HepG2 (cell line): Measurements from ENCODE around the gene HAGH. TPM values are rescaled to one million over a fixed set of nuclear protein-coding genes. Genes with fewer than 3 reads are reported as not detected.

Experiments used
- ATAC-seq: fragments of 200-7000 bp; cut with Tn5 transposase; 3 replicates; pipeline ENCODE4 v1.9.1; 2020; ENCODE audit warnings: mild to moderate bottlenecking, moderate library complexity
- BruUV-seq: library from RNA; stranded (reverse); fragments of 400-500 nt; replicated peaks from 2 replicates; lab custom pipeline; 2021; lab: Mats Ljungman, UMichigan
- CTCF ChIA-PET: fragments of 300-600 bp; formaldehyde crosslinking; extraction: SDS; loops from one replicate; lab custom pipeline; 2021; ENCODE audit warnings: low total read pairs, inconsistent platforms, low intra/inter-chr PET ratio; lab: Yijun Ruan, JAX
- POLR2A ChIA-PET: fragments of 350-600 bp; sonication (Branson Sonifier 250); formaldehyde crosslinking; loops from one replicate; lab custom pipeline; 2020; ENCODE audit warnings: antibody characterized with exemption, inconsistent platforms; lab: Yijun Ruan, JAX
- DNase-seq: peaks from one replicate; pipeline ENCODE4 v3.0.0-alpha.2; 2015; ENCODE audit warnings: low spot score
- FAIRE-seq: peaks from 3 replicates; lab custom pipeline; 2011; peaks lifted over from hg19 to GRCh38; lab: Jason Lieb, UNC
- H2AFZ ChIP-seq: one replicate; pipeline ENCODE4 v1.6.1; 2011; ENCODE audit warnings: low read length, inconsistent platforms
- H3K27ac ChIP-seq: fragments of 300-600 bp; 3 replicates; pipeline ENCODE4 v1.8.0; 2011; ENCODE audit warnings: mixed run types, mild to moderate bottlenecking, mixed read lengths, low read length, inconsistent platforms; ENCODE audit not compliant: insufficient read depth; ENCODE audit errors: extremely low read length
- H3K27me3 ChIP-seq, 2 experiments: fragments of 200-600 bp in 1 of 2; 2 replicates in 1 of 2; 3 replicates in 1 of 2; pipeline versions ENCODE4 v1.6.0 to v1.8.0; 2011; ENCODE audit warnings: low read length in 2 of 2, mild to moderate bottlenecking in 2 of 2, moderate library complexity in 2 of 2, inconsistent platforms in 1 of 2; ENCODE audit not compliant: insufficient read depth in 2 of 2, control insufficient read depth in 1 of 2
- H3K36me3 ChIP-seq, 2 experiments: fragments of 200-600 bp in 1 of 2; replicated peaks in 1 of 2; 2 replicates in 1 of 2; 3 replicates in 1 of 2; pipeline versions ENCODE4 v1.5.1 to v1.8.0; 2011; ENCODE audit warnings: low read length in 2 of 2, inconsistent platforms in 1 of 2; ENCODE audit not compliant: insufficient read depth in 2 of 2, control insufficient read depth in 1 of 2
- H3K4me1 ChIP-seq: 2 replicates; pipeline ENCODE4 v1.5.1; 2012; ENCODE audit warnings: low read length, inconsistent platforms; ENCODE audit not compliant: insufficient read depth
- H3K4me2 ChIP-seq: 2 replicates; pipeline ENCODE4 v1.6.0; 2011; ENCODE audit warnings: low read depth, low read length, inconsistent platforms
- H3K4me3 ChIP-seq, 3 experiments: fragments of 200-600 bp in 1 of 3; sonication (generic), shearing (Covaris generic) in 1 of 3; replicated peaks in 1 of 3; 2 replicates each; pipeline ENCODE4 v1.5.1; 2011 to 2016; ENCODE audit warnings: low read length in 3 of 3, inconsistent platforms in 2 of 3, low read depth in 2 of 3, mild to moderate bottlenecking in 2 of 3, control low read depth in 1 of 3, mixed read lengths in 1 of 3; ENCODE audit not compliant: insufficient read depth in 1 of 3
- H3K79me2 ChIP-seq: one replicate; pipeline ENCODE4 v1.6.1; 2011; ENCODE audit warnings: low read length, inconsistent platforms; ENCODE audit not compliant: insufficient read depth
- H3K9ac ChIP-seq: 2 replicates; pipeline ENCODE4 v1.6.0; 2011; ENCODE audit warnings: mild to moderate bottlenecking, low read depth, low read length, inconsistent platforms; ENCODE audit not compliant: insufficient read depth
- H3K9me3 ChIP-seq: 2 replicates; pipeline ENCODE4 v1.5.1; 2012; ENCODE audit warnings: mild to moderate bottlenecking, low read length
- H4K20me1 ChIP-seq: 2 replicates; pipeline ENCODE4 v1.6.0; 2011; ENCODE audit warnings: inconsistent platforms, mild to moderate bottlenecking, low read length, moderate library complexity; ENCODE audit not compliant: insufficient read depth
- BRF2 ChIP-seq: sonication (generic); formaldehyde crosslinking; IDR thresholded peaks from 2 replicates; pipeline ENCODE4 v1.8.1; 2022; ENCODE audit warnings: mild to moderate bottlenecking, missing genetic modification reagents
- ELK4 ChIP-seq: sonication (generic); formaldehyde crosslinking; IDR thresholded peaks from 2 replicates; pipeline ENCODE4 v1.9.0; 2021; ENCODE audit warnings: missing genetic modification reagents, borderline replicate concordance
- LRRFIP1 ChIP-seq: sonication (generic); formaldehyde crosslinking; conservative IDR thresholded peaks from 2 replicates; pipeline ENCODE4 v1.4.0; 2020; ENCODE audit warnings: missing genetic modification reagents
- POLR2AphosphoS2 ChIP-seq: IDR thresholded peaks from 2 replicates; pipeline ENCODE4 v1.6.1; 2011; ENCODE audit warnings: low read depth, low read length, improper control_type of control experiment
- XRCC5 ChIP-seq: fragments of 200-400 bp; formaldehyde crosslinking; optimal IDR thresholded peaks from 2 replicates; pipeline ENCODE3; 2017; ENCODE audit warnings: mild to moderate bottlenecking, low read length
- ZC3H4 ChIP-seq: sonication (generic); formaldehyde crosslinking; IDR thresholded peaks from 2 replicates; pipeline ENCODE4 v1.4.0; 2020; ENCODE audit warnings: missing genetic modification reagents, borderline replicate concordance
- ZNF17 ChIP-seq: sonication (generic); formaldehyde crosslinking; IDR thresholded peaks from 2 replicates; pipeline ENCODE4 v1.5.0; 2020; ENCODE audit warnings: mild to moderate bottlenecking, missing genetic modification reagents
- ZNF225 ChIP-seq: sonication (generic); formaldehyde crosslinking; IDR thresholded peaks from 2 replicates; pipeline ENCODE4 v1.4.0; 2020; ENCODE audit warnings: mild to moderate bottlenecking, missing genetic modification reagents
- WGBS: methylation state at CpG from one replicate; pipeline ENCODE4 v1.1.6; 2017; ENCODE audit warnings: low lambda C conversion rate; 5-methylcytosine and 5-hydroxymethylcytosine counted together
- in situ Hi-C: cut with HindIII; loops from 2 replicates; pipeline ENCODE4 v1.10.0; 2017; ENCODE audit warnings: low pct_unique_long_range_greater_than_20kb; ENCODE audit not compliant: extremely low pct_ligation_motif_present
- intact Hi-C: fragments of 100-400 bp; cut with micrococcal nuclease; formaldehyde crosslinking; loops from one replicate; pipeline ENCODE4 v1.10.0; 2022; ENCODE audit not compliant: unreplicated experiment
- polyA plus RNA-seq, 8 experiments: library from polyadenylated mRNA; depleted of rRNA in 3 of 8; stranded (reverse) in 7 of 8; unstranded in 1 of 8; fragments of >200 nt; fragmentation: Illumina TruSeq in 4 of 8; extraction: Trizol in 4 of 8; gene quantifications; 2 replicates each; pipeline versions ENCODE4 v1.2.1 to v1.2.3, GENCODE V29; 2011 to 2016; ENCODE audit warnings: low read depth in 4 of 8, missing spikeins in 1 of 8, mixed read lengths in 1 of 8; ENCODE audit not compliant: insufficient read depth in 1 of 8
- total RNA-seq, 5 experiments: library from RNA; depleted of rRNA; stranded (reverse); fragments of >200 nt; fragmentation: Illumina TruSeq; extraction: Trizol; gene quantifications; 2 replicates each; pipeline ENCODE4 v1.2.3, GENCODE V29; 2016; ENCODE audit warnings: low read depth in 1 of 5
- TF ChIP-seq, protein P1 (sequence below): sonication (generic); formaldehyde crosslinking; IDR thresholded peaks from 2 replicates; pipeline ENCODE4 v1.5.0; 2020; ENCODE audit warnings: missing genetic modification reagents
- TF ChIP-seq, protein P2 (sequence below): sonication (generic); formaldehyde crosslinking; IDR thresholded peaks from 2 replicates; pipeline ENCODE4 v1.5.0; 2020; ENCODE audit warnings: missing genetic modification reagents

HAGH gene
- total and polyA plus RNA-seq, 2 of the 13 experiments (the other 11 are each of a cell fraction or from before 2014, with no cell fraction given): 70.4 to 95.4 TPM

GRCh38 chr16:1857433-1858097 lies 30.9 kb upstream of the HAGH start:
- Histone ChIP-seq H3K4me1 (peaks cover 23% of the 10 kb centered on the region), H4K20me1 (no peaks in the 10 kb centered on the region), H3K27ac (no peak overlapping the region), H3K4me3 (peak overlapping the region in 1 of 3 experiments; percentile 34; a peak in 1 of 6 replicates), H3K36me3 (no peaks in the 10 kb centered on the region), H3K9ac (no peak overlapping the region), H3K9me3 (no peaks in the 10 kb centered on the region), H3K4me2 (peak overlapping the region; percentile 61), H3K79me2 (no peaks in the 10 kb centered on the region)
- ATAC-seq (no peak), FAIRE-seq (no peak)
- ChIA-PET CTCF (no interaction called here), POLR2A (interaction anchor here (0.8 to 1.2 kb wide), 3 partner anchors 27 to 83 kb away, joined by 3 to 5 read pairs (median 3); no protein-coding TSS in a partner anchor)
- BruUV-seq: no TSS peak
- 19% methylated on average over 5 of the region's 5 CpGs for WGBS
- no peak for TF ChIP-seq ZC3H4 (CRISPR knock-in tag)
- TF ChIP-seq ZNF17: no peak
- TF ChIP-seq, protein P1, sequence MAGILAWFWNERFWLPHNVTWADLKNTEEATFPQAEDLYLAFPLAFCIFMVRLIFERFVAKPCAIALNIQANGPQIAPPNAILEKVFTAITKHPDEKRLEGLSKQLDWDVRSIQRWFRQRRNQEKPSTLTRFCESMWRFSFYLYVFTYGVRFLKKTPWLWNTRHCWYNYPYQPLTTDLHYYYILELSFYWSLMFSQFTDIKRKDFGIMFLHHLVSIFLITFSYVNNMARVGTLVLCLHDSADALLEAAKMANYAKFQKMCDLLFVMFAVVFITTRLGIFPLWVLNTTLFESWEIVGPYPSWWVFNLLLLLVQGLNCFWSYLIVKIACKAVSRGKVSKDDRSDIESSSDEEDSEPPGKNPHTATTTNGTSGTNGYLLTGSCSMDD (CRISPR knock-in tag): no peak
- no peak for TF ChIP-seq ELK4 (CRISPR knock-in tag)
- TF ChIP-seq LRRFIP1 (CRISPR knock-in tag): no peak
- TF ChIP-seq ZNF225 (CRISPR knock-in tag): no peak
- TF ChIP-seq POLR2AphosphoS2: no peak
- no peak for TF ChIP-seq XRCC5
- TF ChIP-seq, protein P2, sequence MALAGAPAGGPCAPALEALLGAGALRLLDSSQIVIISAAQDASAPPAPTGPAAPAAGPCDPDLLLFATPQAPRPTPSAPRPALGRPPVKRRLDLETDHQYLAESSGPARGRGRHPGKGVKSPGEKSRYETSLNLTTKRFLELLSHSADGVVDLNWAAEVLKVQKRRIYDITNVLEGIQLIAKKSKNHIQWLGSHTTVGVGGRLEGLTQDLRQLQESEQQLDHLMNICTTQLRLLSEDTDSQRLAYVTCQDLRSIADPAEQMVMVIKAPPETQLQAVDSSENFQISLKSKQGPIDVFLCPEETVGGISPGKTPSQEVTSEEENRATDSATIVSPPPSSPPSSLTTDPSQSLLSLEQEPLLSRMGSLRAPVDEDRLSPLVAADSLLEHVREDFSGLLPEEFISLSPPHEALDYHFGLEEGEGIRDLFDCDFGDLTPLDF (CRISPR knock-in tag): no peak
- no peak for TF ChIP-seq BRF2 (CRISPR knock-in tag)
- TF ChIP-seq, all 625 proteins: peak for 0
- no peak for DNase-seq
- intact Hi-C loops (no loop called here), in situ Hi-C loops (no loop called here)
- peaks cover 2 to 14% of the 10 kb centered on the region in 2 experiments; a peak in 3 of 5 replicates for H3K27me3 ChIP-seq
- H2AFZ ChIP-seq: no peak overlapping the region
